SKM-1 (cell line): ENCODE data around the gene HERC2.
"Not testable (repeated sequence)": the region's sequence is repeated elsewhere in the genome, so short reads cannot be mapped to it uniquely, and the experiment has no call there.

Experiments
- DNase-seq: peaks from one replicate; lab custom pipeline; 2025; ENCODE audit not compliant: unreplicated experiment; lab: John Stamatoyannopoulos, UW

Gene HERC2, protein sequence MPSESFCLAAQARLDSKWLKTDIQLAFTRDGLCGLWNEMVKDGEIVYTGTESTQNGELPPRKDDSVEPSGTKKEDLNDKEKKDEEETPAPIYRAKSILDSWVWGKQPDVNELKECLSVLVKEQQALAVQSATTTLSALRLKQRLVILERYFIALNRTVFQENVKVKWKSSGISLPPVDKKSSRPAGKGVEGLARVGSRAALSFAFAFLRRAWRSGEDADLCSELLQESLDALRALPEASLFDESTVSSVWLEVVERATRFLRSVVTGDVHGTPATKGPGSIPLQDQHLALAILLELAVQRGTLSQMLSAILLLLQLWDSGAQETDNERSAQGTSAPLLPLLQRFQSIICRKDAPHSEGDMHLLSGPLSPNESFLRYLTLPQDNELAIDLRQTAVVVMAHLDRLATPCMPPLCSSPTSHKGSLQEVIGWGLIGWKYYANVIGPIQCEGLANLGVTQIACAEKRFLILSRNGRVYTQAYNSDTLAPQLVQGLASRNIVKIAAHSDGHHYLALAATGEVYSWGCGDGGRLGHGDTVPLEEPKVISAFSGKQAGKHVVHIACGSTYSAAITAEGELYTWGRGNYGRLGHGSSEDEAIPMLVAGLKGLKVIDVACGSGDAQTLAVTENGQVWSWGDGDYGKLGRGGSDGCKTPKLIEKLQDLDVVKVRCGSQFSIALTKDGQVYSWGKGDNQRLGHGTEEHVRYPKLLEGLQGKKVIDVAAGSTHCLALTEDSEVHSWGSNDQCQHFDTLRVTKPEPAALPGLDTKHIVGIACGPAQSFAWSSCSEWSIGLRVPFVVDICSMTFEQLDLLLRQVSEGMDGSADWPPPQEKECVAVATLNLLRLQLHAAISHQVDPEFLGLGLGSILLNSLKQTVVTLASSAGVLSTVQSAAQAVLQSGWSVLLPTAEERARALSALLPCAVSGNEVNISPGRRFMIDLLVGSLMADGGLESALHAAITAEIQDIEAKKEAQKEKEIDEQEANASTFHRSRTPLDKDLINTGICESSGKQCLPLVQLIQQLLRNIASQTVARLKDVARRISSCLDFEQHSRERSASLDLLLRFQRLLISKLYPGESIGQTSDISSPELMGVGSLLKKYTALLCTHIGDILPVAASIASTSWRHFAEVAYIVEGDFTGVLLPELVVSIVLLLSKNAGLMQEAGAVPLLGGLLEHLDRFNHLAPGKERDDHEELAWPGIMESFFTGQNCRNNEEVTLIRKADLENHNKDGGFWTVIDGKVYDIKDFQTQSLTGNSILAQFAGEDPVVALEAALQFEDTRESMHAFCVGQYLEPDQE (N-terminal part only)

DNA sequence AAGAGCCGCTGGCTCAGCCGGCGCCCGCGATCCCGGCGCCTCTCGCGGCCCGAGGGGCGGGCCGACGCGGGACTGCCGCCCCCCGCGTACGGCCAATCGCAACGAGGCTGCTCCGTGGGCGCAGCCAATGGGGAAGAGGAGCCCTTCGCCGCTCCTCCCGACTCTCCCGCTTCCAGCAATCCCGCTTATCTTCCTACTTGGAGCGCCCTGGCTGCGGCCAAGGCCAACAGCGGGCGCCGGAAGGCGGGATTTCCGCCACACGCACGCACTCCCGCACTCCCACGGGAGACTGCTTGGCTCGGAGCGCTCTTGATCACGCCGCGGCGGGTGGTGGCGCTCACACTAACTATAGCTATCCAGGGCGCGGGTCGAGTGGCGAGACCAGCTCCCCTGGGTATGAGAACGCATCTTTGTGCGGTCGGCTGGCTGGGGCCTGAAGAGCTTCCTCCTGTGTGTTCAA is at the start of gene HERC2:
HERC2 (minus strand) TSS at position 51 of the 460 bp plus-strand sequence. CDS start 746 bp downstream, outside the sequence.
- not testable (repeated sequence) for DNase-seq

DNA sequence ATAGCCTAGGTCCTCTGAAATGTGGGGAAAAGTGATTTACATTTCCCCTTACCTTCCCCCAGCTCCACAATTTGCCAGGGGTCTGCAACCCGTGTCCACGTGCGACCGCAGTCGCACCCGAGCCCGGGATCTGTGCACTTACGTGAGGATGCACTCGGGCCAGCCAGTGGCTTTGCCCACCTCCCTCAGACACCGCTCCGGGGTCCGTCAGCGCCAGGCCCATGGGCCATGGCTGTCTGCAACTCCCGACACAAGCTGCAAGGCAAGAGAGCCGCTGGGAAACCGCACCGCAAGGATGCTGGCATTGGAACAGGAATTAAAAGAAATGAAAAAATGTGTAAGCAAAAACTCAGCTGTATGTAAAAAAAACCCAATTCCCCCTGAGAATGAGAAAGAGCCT is 43.5 kb upstream of the HERC2 start:
- not testable (repeated sequence) for DNase-seq

DNA sequence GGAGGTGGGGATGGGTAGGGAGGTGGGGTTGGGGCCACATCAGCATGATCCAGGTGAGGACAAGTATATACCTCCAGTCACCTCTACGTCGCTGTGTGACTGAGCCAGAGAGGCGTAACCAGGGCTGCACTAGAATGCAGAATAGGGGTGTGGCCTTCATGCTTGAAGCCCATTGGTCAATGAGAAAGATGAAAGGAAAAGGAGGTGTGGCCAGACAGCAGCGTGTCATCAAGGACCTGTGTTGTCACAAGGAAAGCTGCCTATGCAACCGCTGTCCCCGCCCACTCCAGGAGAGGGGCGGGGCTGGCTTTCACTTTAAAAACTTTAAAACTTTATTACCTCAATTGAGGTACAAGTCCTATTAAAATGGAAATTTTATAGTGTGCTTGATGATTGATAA is 36.0 kb upstream of the HERC2 start, which contains the start of gene GOLGA6L24:
GOLGA6L24 (minus strand) TSS at position 101 of the 400 bp plus-strand sequence; CDS start at position 40, 61 bp downstream.
- DNase-seq: not testable (repeated sequence)

DNA sequence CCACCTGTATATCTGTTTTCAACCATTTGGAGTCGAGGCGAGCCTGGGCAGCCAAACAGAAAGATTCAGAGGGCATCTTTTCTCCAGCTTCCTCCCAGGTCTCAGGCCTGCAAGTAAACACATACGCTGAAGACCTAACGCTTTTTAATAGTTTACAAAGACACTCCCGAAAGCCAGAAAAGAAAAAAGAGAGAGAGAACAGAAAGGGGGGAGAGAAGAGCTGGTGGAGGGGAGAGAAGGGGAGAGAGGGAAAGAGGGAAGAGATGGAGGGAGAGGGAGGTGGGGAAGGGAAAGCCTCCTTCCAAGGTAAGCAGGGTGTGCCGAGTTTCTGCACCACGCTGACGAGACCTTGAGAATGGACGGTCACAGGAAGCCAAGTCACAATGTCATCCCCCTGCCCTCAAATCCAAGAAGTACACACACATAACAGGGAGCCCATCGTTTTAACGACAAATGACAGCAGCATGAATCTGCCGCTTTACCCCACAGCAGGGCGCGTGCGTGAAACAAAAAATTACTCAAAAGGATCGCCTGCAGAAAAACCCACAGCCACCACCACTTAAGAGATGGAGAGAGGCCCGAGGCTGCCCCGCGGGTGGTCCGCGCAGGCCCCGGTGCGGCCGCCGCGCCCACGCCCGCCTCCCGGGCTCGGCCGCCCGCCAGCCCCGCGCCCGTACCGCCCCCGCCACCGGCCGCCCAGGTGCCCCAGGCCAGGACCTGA is 461 bp downstream of the HERC2 start:
- not testable (repeated sequence) for DNase-seq

DNA sequence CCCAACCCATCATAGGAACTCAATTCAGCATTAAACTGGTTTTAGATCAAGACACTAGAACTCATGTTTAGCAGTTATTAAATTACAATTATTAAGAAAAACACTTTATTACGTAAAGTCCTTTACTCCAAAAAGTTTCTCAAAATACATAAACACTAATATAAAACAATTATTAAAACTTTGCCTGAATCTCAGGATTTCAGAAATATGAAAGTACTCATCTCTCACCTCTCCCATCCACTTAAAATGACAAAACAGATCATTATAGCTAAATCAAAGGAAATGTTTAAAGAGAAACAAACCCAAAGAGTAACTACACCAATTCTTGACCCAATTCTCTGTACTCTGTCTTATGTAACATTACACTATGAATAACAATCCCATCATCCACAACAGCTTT is 2.3 kb downstream of the HERC2 start:
- not testable (repeated sequence) for DNase-seq

DNA sequence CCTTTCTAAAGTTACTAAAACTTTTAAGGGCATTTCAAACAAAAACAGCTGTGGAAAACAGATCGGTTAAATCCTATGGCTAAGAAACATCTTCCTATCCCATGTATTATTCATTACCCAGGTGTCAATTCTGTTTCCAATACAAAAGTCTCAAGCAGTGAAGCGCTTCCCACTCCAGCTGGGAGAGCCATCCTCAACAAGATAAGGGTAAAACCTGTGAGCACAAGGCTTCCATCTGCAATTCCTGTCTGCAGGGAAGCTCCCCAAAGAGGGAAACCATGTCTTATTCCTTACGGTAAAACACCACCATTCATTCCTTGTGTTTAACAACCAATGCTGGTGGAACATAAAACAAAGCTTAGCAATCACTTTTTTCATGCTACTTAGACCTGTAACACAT is 3.2 kb downstream of the HERC2 start:
- DNase-seq: not testable (repeated sequence)

DNA sequence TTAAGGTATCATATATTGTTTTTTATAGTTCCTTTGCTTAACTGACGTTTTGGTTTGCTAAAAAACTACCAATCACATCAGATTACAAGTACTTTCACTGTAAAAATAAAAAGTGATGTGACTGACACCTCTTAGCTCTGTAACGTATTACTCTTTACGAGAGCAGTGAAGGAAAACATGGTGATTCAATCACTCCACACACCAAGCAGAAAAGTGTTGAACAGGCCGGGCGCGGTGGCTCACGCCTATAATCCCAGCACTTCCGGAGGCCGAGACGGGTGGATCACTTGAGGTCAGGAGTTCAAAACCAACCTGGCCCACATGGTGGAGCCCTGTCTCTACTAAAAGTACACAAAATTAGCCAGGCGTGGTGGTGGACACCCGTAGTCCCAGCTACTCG is 3.9 kb downstream of the HERC2 start:
- DNase-seq: not testable (repeated sequence)

DNA sequence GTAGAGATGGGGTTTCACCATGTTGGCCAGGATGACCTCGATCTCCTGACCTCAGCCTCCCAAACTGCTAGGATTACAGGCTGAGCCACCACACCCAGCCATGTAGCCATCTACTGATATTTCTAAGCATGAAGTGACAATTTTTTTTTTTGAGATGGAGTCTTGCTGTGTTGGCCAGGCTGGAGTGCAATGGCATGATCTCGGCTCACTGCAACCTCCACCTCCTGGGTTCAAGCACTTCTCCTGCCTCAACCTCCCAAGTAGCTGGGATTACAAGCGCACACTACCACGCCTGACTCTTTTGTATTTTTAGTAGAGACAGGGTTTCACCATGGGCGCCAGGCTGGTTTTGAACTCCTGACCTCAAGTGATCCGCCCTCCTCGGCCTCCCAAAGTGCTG is 5.0 kb downstream of the HERC2 start:
- DNase-seq: not testable (repeated sequence)

DNA sequence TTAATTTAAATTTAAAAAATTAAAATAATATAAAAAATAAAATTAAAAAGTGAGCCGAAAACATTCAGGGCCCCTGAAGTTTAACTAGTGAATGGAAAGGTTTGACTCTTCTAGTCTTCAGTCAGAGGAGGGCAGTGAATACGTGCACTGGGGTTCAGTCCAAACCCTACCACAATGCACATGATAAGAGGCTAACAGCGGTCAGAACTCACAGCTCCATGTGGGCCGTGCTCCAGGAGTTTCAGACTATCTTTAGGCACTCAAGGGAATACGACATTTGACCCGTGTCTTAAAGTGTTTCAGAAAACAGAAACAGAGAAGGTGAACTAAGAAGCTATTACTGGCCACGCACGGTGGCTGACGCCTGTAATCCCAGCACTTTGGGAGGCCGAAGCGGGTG is 11.5 kb downstream of the HERC2 start:
- not testable (repeated sequence) for DNase-seq

DNA sequence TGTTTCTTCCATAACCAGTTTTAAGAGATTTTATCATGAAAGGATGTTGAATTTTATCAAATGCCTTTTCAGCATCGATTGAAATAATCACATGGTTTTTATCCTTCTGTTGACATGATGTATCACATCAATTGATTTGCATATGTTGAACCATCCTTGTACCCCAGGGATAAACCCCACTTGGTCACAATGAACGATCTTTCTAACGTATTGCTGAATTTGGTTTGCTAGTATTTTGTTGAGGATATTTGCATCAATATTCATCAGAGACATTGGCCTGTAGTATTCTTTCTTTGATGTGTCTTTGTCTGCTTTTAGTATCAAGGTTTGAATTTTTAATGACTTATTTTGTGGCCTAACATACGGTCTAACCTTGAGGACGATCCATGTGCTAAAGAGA is 13.3 kb downstream of the HERC2 start:
- not testable (repeated sequence) for DNase-seq

DNA sequence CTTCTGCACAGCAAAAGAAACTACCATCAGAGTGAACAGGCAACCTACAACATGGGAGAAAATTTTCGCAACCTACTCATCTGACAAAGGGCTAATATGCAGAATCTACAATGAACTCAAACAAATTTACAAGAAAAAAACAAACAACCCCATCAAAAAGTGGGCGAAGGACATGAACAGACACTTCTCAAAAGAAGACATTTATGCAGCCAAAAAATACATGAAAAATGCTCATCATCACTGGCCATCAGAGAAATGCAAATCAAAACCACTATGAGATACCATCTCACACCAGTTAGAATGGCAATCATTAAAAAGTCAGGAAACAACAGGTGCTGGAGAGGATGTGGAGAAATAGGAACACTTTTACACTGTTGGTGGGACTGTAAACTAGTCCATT is 16.3 kb downstream of the HERC2 start:
- DNase-seq: not testable (repeated sequence)

DNA sequence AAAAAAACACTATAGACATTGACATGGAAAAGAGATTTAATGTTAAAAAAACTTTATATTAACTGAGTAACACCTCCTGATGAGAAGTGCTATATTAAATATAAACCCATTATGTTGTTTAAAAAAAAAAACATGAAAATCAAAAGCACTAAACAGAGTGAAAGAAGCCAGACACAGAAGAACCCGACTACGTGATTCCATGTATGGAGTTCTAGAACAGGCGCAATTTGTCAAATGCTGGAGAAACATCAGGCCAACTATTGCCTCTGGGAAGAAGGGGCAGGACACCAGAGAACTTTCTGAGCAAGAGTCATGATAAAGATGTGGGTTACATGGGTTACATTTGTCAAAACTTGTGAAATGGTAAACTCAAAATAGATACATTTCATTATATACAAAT is 24.5 kb downstream of the HERC2 start:
- DNase-seq: not testable (repeated sequence)

DNA sequence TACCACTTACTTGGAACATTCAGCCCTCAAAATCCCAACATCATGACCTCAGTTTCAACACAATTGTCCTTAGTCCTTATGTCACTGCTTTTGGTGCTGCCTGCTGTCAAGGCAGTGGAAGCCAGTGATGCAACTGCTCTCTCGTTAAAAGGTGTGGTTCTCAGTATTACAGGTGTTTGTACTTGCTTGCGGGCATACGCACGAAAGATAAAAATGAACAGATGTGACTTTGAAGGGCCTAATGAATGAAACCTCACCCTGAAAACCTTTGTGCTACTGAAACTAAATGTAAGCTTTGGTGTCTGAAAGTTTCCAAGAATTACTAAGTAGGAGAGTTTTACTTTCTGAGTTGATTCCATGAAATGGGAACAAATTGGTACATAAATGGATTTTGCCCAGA is 25.2 kb downstream of the HERC2 start:
- DNase-seq: not testable (repeated sequence)

DNA sequence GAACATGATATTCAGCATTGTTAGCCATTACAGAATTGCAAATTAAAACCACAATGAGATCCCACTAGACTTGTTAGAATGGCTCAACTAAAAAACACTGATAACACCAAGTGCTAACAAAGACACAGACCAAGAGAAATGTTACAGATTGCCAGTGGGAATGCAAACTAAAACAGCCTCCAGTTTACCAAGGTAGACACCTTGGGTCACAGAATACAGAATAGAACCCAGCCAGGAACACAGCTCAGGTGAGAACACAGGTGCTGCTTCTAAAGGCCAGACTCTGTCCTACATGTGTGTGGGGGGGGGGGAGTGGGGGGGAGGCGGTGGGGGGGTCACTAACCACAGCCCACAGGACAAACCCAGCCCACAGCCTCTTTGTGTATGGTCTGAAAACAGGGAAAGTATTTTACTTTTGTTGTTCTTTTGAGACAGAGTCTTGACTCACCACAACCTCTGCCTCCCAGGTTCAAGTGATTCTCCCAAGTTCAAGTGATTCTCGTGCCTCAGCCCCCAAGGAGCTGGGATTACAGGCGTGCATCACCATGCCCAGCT is 26.9 kb downstream of the HERC2 start:
- not testable (repeated sequence) for DNase-seq

DNA sequence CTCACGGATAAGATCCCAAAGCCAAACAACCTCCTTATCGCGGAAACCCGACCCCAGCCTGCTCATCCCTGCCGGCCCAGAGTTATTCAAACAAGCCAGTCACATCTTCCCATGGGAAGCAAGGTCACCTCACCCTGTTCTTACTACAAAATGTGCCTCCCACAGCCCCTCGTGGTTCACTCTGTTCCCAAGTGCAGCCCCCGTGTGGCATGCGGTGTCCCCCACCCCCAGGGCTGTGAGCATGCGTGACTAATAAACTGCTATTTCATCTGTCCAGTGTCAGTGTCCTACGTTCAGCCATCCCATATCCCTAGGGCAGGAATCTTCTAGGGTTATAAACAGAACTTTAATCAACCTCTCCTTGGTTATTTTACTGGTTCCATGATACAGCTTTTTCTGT is 27.4 kb downstream of the HERC2 start:
- DNase-seq: not testable (repeated sequence)

DNA sequence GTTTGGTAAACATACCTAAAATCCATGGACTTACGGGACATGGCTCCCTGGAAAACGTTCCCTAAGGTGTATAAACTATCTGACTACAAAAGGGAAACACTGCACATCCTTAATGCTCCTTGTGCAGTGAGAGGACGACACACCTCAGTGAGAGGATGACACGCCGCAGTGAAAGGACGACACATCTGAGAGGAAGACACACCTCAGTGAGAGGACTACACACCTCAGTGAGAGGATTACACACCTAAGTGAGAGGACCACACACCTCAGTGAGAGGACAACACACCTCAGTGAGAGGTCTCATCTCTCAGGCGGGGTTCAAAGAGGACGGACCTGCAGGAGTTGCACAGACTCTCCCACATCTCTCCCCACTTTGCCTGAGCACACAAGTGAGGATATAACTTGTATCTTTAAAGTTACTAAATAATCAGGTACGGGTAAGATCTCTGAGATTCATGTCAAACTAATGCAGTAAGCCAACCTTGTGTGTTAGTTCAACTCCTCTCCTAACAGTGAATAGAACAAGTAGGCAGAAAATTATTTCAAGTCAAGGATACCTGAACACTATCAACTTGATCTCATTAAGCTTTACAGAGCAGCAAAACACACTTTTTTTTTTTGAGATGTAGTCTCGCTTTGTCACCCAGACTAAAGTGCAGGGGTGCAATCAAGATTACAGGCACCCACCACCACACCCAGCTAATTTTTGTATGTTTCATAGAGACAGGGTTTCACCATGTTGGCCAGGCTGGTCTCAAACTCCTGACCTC is 32.1 kb downstream of the HERC2 start:
- no peak for DNase-seq

DNA sequence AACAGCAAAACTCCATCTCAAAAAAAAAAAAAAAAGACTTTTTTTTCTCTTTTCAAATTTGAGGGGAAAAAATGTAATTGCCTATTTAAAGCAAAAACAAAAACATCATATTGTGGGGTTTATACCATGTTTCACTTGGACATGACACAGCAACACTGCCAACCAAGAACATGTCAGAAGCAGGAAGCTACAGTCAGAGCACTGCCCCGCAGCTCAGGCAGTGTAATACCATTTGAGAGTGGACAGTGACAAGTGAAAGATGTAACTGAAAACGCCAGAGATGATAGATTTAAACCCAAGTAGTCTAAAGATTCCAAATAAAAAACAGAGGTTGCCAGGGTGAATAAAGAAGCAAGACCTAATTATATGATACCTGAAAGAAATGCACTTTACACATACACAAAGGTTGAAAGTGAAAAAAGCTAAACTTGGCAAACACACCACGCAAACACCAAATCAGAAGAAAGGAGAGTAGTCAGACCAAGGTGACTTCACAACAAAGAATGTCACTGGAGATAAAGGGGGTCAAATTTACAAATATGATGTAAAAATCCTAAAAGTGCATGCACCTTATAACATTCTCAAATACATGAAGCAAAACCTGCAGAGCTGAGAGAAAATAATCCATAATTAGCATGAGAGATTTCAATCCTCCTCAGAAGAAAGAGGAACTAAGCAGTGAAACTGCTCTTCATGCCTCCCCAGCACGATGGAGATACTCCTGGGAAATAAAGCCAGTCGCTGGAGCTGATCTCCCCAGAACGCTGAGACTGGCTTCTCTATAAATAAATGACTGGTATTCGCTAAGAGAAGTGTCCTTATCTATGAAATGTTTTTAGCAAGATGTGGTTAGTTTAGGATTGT is 32.9 kb downstream of the HERC2 start:
- not testable (repeated sequence) for DNase-seq

DNA sequence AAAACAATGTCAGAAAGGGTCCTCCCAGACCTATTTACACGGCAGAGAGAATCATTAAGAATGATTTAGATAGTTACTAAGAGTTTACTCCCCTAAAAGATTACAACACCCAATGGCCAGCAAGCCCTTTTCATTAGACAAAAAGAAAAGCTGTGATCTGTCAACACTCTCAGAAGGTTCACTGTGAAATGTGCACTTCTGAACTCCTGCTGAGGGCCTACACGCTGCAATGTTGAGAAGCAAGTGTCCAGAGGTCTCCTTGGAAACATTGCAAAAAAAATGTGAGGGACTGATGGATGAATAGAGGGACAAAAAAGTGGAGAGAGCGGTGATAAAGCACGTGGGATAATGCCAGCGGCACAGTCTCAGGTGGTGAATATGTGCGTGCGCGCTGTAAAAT is 35.3 kb downstream of the HERC2 start:
- DNase-seq: not testable (repeated sequence)
